22Rv1 (cell line): ENCODE results near the gene SATL1.

Experiments used
- H3K27ac ChIP-seq: fragments of 450-650 bp; 2 replicates; pipeline ENCODE4 v1.5.1; 2017
- ZFX ChIP-seq: fragments of 450-650 bp; IDR thresholded peaks from 2 replicates; pipeline ENCODE4 v1.6.1; 2017; ENCODE audit warnings: antibody characterized with exemption, borderline replicate concordance
- TF ChIP-seq, protein P1 (sequence below): fragments of 450-650 bp; IDR thresholded peaks from 2 replicates; pipeline ENCODE4 v1.5.1; 2017; ENCODE audit warnings: mild to moderate bottlenecking

The SATL1 gene

DNA sequence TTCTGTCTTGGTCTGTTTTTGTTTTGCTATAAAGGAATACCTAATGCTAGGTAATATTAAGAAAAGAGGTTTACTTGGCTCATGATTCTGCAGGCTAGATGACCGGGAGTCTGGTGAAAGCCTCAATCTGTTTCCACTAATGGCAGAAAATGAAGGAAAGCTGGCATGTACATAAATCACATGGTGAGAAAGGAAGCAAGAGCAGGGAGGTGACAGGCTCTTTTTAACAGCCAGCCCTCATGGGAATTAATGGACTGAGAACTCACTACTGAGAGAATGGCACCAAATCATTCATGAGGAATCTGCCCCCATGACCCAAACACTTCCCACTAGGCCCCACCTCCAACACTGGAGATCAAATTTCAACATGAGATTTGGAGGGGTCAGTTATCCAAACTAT is 27.6 kb downstream of the SATL1 start:
- H3K27ac ChIP-seq: no peak overlapping the region
- TF ChIP-seq ZFX: no peak
- TF ChIP-seq, protein P1, sequence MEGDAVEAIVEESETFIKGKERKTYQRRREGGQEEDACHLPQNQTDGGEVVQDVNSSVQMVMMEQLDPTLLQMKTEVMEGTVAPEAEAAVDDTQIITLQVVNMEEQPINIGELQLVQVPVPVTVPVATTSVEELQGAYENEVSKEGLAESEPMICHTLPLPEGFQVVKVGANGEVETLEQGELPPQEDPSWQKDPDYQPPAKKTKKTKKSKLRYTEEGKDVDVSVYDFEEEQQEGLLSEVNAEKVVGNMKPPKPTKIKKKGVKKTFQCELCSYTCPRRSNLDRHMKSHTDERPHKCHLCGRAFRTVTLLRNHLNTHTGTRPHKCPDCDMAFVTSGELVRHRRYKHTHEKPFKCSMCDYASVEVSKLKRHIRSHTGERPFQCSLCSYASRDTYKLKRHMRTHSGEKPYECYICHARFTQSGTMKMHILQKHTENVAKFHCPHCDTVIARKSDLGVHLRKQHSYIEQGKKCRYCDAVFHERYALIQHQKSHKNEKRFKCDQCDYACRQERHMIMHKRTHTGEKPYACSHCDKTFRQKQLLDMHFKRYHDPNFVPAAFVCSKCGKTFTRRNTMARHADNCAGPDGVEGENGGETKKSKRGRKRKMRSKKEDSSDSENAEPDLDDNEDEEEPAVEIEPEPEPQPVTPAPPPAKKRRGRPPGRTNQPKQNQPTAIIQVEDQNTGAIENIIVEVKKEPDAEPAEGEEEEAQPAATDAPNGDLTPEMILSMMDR: no peak

DNA sequence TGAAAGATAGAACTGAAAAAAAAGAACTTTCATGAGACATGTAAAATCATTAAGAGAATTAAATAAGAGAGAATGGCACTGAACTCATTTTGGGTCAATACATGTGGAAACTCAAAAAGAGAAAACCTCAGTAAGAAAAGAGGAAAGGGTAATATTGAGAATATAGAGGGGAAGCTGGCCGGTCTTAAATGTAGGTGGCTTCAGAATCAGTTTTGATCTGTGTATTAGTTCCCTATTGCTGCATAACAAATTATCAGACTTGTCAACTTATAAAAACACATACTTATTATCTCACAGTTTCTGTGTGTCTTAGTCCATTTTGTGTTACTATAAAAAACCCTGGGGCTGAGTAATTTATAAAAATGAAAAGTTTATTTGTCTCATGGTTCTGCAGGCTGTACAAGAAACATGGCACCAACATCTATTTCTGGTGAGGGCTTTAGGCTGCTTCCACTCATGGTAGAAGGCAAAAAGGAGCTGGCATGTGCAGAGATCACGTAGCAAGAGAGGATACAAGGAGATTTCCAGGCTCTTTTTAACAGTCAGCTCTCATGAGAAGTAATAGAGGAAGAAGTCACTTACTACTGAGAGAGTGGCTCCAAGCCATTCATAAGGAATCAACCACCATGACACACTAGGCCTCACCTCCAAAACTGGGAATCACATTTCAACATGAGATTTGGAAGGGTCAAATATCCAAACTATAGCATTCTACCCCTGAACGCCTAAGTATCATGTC is 29.6 kb downstream of the SATL1 start:
- TF ChIP-seq ZFX: no peak
- TF ChIP-seq, protein P1: no peak
- no peak overlapping the region for H3K27ac ChIP-seq

DNA sequence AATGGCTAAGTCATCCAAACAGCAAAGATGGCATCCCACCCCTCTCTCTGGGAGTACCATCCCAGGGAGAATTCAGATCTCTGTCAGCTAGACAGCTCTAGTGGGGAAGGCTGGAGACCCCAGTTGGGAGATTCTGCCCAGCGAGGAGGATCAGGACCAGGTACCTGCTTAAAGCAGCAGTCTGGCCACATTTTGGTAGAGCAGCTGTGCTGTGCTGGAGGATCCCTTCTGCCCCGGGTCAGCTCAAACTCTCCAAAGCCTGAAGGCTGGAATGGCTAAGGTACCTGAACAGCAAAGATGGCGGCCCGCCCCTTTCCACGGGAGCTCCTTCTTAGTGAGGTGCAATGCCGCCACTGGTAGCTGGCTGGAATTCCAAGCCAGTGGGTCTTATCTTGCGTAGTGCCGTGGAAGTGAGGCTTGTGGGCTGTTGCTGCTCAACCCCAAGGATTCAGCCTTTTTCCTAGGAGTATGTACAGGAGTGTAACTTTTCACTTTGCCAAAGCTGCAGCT is 40.1 kb downstream of the SATL1 start:
- TF ChIP-seq ZFX: no peak
- TF ChIP-seq, protein P1: no peak
- H3K27ac ChIP-seq: no peak overlapping the region

DNA sequence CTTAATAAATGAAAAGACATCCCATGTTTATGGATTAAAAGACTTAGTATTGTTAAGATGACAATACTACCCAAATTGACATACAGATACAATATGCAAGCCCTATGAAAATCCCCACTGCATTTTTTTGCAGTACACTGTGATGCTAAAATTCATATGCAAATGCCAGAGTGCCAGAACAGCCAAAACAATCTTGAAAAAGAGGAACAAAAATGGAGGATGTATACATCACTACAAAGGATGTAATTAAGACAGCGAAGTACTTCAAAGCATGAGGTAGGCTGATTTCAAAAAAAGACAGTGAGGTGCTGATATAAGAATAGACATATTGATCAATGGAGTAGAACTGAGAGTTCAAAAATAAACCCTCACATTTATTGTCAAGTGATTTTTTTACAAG is 47.3 kb downstream of the SATL1 start:
- TF ChIP-seq, protein P1: no peak
- TF ChIP-seq ZFX: no peak
- H3K27ac ChIP-seq: no peak overlapping the region

DNA sequence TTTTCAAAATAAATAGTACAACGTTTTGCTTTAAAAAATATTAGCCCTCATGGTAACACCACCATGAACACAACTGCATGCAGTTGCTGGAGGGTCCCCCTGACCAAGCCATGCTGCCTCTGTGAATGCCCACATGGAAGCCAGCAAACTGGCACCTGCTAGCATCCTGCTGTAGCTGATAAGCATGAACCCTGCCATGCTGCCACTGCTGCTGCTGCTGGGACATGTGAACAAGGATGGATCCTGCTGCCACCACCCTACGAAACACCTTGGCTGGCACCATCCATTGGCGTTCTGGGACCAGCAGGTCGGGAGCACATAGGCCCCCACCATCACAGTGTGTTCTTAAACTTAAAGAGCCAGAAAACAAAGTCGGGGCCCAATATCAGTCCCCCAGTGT is 83.9 kb downstream of the SATL1 start:
- no peak overlapping the region for H3K27ac ChIP-seq

DNA sequence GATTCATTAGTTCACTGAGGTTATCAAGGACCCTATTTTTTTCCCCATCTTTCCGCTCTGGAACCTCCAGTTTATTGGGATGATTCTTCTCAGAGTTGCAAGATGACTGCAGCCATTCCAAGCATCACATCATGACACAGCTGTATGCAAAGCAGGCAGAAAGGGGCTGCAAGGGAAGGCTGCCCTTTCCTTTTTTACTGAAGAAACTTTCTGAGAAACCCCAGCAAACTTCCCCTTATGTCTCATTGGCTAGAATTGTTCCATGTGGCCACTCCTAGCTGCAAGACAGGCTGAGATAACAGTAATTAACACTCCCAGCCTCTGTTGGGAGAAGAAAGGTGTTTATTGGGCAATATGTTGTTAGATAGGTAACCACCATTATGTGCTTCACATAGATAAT is 102.6 kb downstream of the SATL1 start:
- no peak overlapping the region for H3K27ac ChIP-seq
- TF ChIP-seq, protein P1: no peak
- TF ChIP-seq ZFX: no peak

More for the DNA sequence above, 83.9 kb downstream of the SATL1 start:
- TF ChIP-seq, protein P1: no peak
- no peak for TF ChIP-seq ZFX

DNA sequence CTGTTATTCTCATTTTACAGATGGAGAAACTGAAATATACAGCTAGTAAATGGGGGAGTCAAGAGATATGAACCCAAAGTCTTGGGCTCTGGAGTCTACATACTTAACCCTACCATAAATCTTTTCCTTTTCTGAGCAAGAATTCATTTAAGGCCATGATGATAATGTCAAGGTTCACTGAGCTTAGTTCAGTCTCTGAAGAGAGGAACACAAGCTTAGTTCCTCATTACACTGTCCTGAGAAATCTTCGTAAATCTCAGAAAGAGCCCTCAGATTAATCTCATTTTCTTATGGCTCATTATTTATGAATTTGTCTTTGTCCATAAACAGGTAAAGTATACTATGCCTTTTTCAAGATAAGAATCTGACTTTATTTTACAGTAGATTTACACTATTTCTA is 104.2 kb downstream of the SATL1 start:
- no peak for TF ChIP-seq ZFX
- TF ChIP-seq, protein P1: no peak
- H3K27ac ChIP-seq: no peak overlapping the region
